ENCODE data around the gene EIF2A. TPM values are rescaled to one million over a fixed set of nuclear protein-coding genes. Genes with fewer than 3 reads are reported as not detected.
"Not testable (repeated sequence)": the region's sequence is repeated elsewhere in the genome, so short reads cannot be mapped to it uniquely, and the experiment has no call there.

EIF2A gene
- total RNA-seq: 100 to 1,000 TPM; 103 to 120 TPM
- 10 to 100 TPM; 47.7 to 67.2 (median 50.8) TPM for polyA plus RNA-seq
- total RNA-seq: 178 to 301 (median 212) reads per million in 6 experiments

- peaks cover 25 to 84% (median 75%) of the 10 kb centered on the region in 4 donors for H3K4me1 Mint-ChIP-seq
- DNase-seq: peak; percentile 96 to 100 (median 99)
- POLR2A ChIA-PET: interaction anchor here (0.6 to 4.2 kb wide), 15 partner anchors 8 to 1697 kb away, joined by 3 to 58 read pairs (median 4); partner anchors contain the start of genes ERICH6, SELENOT, SIAH2 and TSC22D2
- H3K4me3 Mint-ChIP-seq: peak within 1 kb of the TSS; percentile 92 to 99 (median 96)
- H3K36me3 Mint-ChIP-seq: peaks cover 0 to 49% (median 0%) of the 10 kb centered on the region in 3 donors
- H3K9me3 Mint-ChIP-seq: no peaks in the 10 kb centered on the region
- H3K27ac Mint-ChIP-seq: peak within 1 kb of the TSS; percentile 97 to 100 (median 98)
- no peaks in the 10 kb centered on the region for H3K27me3 Mint-ChIP-seq
- peak; percentile 89 to 90 for ATAC-seq
Measured at GRCh38 chr3:150546226-150547044, at the start of gene EIF2A, which contains the start of gene SERP1. EIF2A (plus strand) TSS chr3:150546787; CDS start chr3:150546803, 16 bp downstream. SERP1 (minus strand) TSS chr3:150546496; CDS start chr3:150546135, 361 bp downstream.

DNA sequence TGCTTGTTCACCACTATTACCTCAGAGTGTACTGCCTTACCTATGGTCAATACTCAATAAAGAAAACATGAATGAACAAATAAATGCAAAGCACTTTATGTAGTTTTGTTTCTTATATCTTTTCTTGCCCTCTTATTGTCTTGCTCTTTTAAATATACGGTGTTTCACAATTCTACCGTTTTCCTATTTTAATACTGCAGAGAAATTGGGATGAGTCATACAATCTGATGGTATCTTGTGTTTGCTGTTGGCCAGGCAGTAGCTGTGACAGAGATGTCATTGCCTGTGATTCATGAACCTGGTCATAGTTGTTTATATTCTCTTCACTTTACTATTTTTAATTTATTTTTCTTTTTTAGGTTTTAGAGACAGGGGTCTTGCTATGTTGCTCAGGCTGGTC, 48.6 kb upstream of the EIF2A start:
- ATAC-seq (no peak), DNase-seq (no peak)
- H3K4me1 Mint-ChIP-seq: peaks cover 0 to 2% (median 0%) of the 10 kb centered on the region in 4 donors
- POLR2A ChIA-PET: no interaction called here
- peaks cover 0 to 10% (median 0%) of the 10 kb centered on the region in 9 donors for H3K9me3 Mint-ChIP-seq
- no peaks in the 10 kb centered on the region for H3K27me3 Mint-ChIP-seq
- no peak overlapping the region for H3K4me3 Mint-ChIP-seq
- peaks cover 0 to 6% (median 4%) of the 10 kb centered on the region in 3 donors for H3K36me3 Mint-ChIP-seq
- no peak overlapping the region for H3K27ac Mint-ChIP-seq

- ATAC-seq, POLR2A ChIA-PET, H3K4me1 Mint-ChIP-seq, DNase-seq, H3K27ac Mint-ChIP-seq, H3K4me3 Mint-ChIP-seq, H3K36me3 Mint-ChIP-seq: not testable (repeated sequence)
- peaks cover 0 to 10% (median 0%) of the 10 kb centered on the region in 9 donors for H3K9me3 Mint-ChIP-seq
- peaks cover 0 to 11% (median 5%) of the 10 kb centered on the region in 5 donors for H3K27me3 Mint-ChIP-seq
Measured at GRCh38 chr3:150500960-150501359, 45.6 kb upstream of the EIF2A start.

GRCh38 chr3:150503402-150504099, 43.0 kb upstream of the EIF2A start:
- no peak for ATAC-seq
- Mint-ChIP-seq H3K9me3 (peaks cover 0 to 21% (median 3%) of the 10 kb centered on the region in 9 donors), H3K27me3 (peaks cover 2 to 23% (median 6%) of the 10 kb centered on the region in 5 donors), H3K27ac (no peak overlapping the region), H3K4me1 (no peaks in the 10 kb centered on the region), H3K36me3 (peaks cover 0 to 18% (median 7%) of the 10 kb centered on the region in 3 donors), H3K4me3 (no peak overlapping the region)
- no peak for DNase-seq
- POLR2A ChIA-PET: no interaction called here

GRCh38 chr3:150504483-150504882, 42.1 kb upstream of the EIF2A start:
- DNase-seq: no peak
- Mint-ChIP-seq H3K27me3 (peaks cover 2 to 23% (median 6%) of the 10 kb centered on the region in 5 donors), H3K9me3 (peaks cover 0 to 21% (median 3%) of the 10 kb centered on the region in 9 donors), H3K27ac (no peak overlapping the region), H3K4me3 (no peak overlapping the region), H3K36me3 (peaks cover 0 to 18% (median 7%) of the 10 kb centered on the region in 3 donors), H3K4me1 (no peaks in the 10 kb centered on the region)
- no peak for ATAC-seq
- POLR2A ChIA-PET: no interaction called here

GRCh38 chr3:150508401-150508800, 38.2 kb upstream of the EIF2A start:
- DNase-seq (no peak), ATAC-seq (no peak)
- Mint-ChIP-seq H3K4me3 (no peak overlapping the region), H3K27me3 (peaks cover 2 to 33% (median 9%) of the 10 kb centered on the region in 5 donors), H3K36me3 (peaks cover 0 to 11% (median 3%) of the 10 kb centered on the region in 3 donors), H3K9me3 (peaks cover 0 to 11% (median 3%) of the 10 kb centered on the region in 9 donors), H3K27ac (peak overlapping the region in 1 of 10 donors; percentile 40), H3K4me1 (no peaks in the 10 kb centered on the region)
- POLR2A ChIA-PET: no interaction called here

DNA sequence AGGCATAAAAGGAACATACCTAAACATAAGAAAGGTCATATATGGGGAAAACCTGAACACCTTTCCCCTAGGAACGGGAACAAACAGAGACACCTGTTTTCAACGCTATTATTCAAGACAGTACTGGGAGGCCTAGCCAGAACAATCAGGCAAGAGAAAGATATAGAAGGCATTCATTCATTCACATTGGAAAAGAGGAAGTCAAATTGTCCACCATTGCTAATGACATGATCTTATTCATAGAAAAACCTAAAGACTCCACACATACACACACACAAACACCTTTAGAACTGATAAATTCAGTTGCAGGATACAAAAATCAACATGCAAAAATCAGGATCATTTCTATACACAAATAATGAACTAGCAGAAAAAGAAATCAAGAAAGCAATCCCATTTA, 36.8 kb upstream of the EIF2A start:
- ATAC-seq (no peak), DNase-seq (no peak)
- peaks cover 0 to 11% (median 3%) of the 10 kb centered on the region in 9 donors for H3K9me3 Mint-ChIP-seq
- no peak overlapping the region for H3K4me3 Mint-ChIP-seq
- peaks cover 0 to 22% (median 9%) of the 10 kb centered on the region in 5 donors for H3K27me3 Mint-ChIP-seq
- H3K27ac Mint-ChIP-seq: no peak overlapping the region
- H3K36me3 Mint-ChIP-seq: peaks cover 0 to 11% (median 3%) of the 10 kb centered on the region in 3 donors
- H3K4me1 Mint-ChIP-seq: no peaks in the 10 kb centered on the region
- POLR2A ChIA-PET: no interaction called here

GRCh38 chr3:150511122-150511821, 35.3 kb upstream of the EIF2A start:
- ATAC-seq (no peak), DNase-seq (no peak)
- POLR2A ChIA-PET: no interaction called here
- Mint-ChIP-seq H3K4me3 (no peak overlapping the region), H3K27ac (no peak overlapping the region), H3K36me3 (peaks cover 0 to 11% (median 3%) of the 10 kb centered on the region in 3 donors), H3K9me3 (peaks cover 0 to 17% (median 3%) of the 10 kb centered on the region in 9 donors), H3K4me1 (no peaks in the 10 kb centered on the region), H3K27me3 (peaks cover 0 to 22% (median 12%) of the 10 kb centered on the region in 5 donors)

- Mint-ChIP-seq H3K36me3 (peaks cover 0 to 9% (median 6%) of the 10 kb centered on the region in 3 donors), H3K27me3 (peaks cover 0 to 15% (median 4%) of the 10 kb centered on the region in 5 donors), H3K4me3 (no peak overlapping the region), H3K4me1 (no peaks in the 10 kb centered on the region), H3K27ac (no peak overlapping the region), H3K9me3 (peaks cover 0 to 13% (median 2%) of the 10 kb centered on the region in 9 donors)
- DNase-seq (no peak), ATAC-seq (no peak)
- POLR2A ChIA-PET: no interaction called here
Measured at GRCh38 chr3:150515210-150515609, 31.4 kb upstream of the EIF2A start.

DNA sequence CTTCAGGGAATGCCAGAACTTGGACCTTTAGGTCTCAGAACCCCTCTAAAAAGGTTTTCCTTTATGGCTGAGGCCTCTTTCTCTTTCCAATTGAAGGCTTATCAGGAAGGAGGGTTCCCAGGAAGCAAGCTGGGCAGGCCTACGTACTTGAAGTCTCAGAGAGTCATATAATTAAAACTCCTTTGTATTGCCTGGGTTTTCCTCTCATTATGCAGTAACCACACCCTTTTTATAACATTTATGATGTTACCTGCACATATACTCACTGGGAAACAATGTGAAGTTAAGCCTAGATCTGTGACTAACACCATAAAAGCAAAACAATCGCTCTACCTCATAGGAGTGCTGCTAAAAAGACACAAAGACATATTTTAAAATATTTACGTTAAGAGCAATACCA, 27.6 kb upstream of the EIF2A start:
- Mint-ChIP-seq H3K4me3 (no peak overlapping the region), H3K36me3 (peaks cover 0 to 9% (median 6%) of the 10 kb centered on the region in 3 donors), H3K9me3 (peaks cover 0 to 13% (median 2%) of the 10 kb centered on the region in 9 donors), H3K27ac (no peak overlapping the region), H3K4me1 (no peaks in the 10 kb centered on the region), H3K27me3 (peaks cover 0 to 8% (median 3%) of the 10 kb centered on the region in 5 donors)
- no peak for DNase-seq
- no peak for ATAC-seq
- POLR2A ChIA-PET: no interaction called here

DNA sequence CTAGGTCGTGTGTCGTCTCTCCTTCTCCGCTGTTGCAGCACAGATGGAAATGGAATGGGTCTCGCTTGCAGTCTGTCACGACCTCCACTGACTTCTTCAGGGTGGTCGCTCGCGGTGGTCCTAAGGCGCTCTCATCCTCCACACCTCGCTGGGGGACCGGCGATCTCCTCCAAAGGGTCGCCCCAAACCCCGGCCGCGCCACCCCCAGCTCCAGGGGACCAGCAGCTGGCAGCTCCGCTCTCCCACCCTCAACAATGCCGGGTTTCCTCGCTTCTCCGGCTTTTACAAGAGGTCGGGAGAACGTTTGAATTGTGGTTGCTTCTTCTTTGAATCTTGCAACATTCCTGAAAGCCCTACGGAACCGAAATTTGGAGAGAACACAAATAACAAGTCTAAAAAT, 26.2 kb upstream of the EIF2A start:
- POLR2A ChIA-PET: no interaction called here
- no peak for DNase-seq
- H3K27me3 Mint-ChIP-seq: peaks cover 0 to 4% (median 2%) of the 10 kb centered on the region in 5 donors

GRCh38 chr3:150521463-150521862, 25.1 kb upstream of the EIF2A start:
- POLR2A ChIA-PET: no interaction called here
- peaks cover 0 to 9% (median 2%) of the 10 kb centered on the region in 9 donors for H3K9me3 Mint-ChIP-seq

More for the DNA sequence above, 26.2 kb upstream of the EIF2A start:
- H3K9me3 Mint-ChIP-seq: peaks cover 0 to 12% (median 2%) of the 10 kb centered on the region in 9 donors
- no peaks in the 10 kb centered on the region for H3K4me1 Mint-ChIP-seq
- no peak overlapping the region for H3K4me3 Mint-ChIP-seq
- ATAC-seq: no peak
- H3K27ac Mint-ChIP-seq: no peak overlapping the region
- peaks cover 0 to 9% (median 6%) of the 10 kb centered on the region in 3 donors for H3K36me3 Mint-ChIP-seq

More at GRCh38 chr3:150521463-150521862, 25.1 kb upstream of the EIF2A start:
- H3K27me3 Mint-ChIP-seq: peaks cover 0 to 2% (median 0%) of the 10 kb centered on the region in 5 donors
- peak overlapping the region in 1 of 10 donors; percentile 35 for H3K27ac Mint-ChIP-seq
- H3K4me3 Mint-ChIP-seq: no peak overlapping the region
- peaks cover 0 to 9% (median 6%) of the 10 kb centered on the region in 3 donors for H3K36me3 Mint-ChIP-seq
- DNase-seq: no peak
- no peak for ATAC-seq
- no peaks in the 10 kb centered on the region for H3K4me1 Mint-ChIP-seq
